Effector memory CD4-positive, alpha-beta T cell (primary cell): Measurements from ENCODE around the gene AK5.

Experiments
- DNase-seq, 3 donors: peaks; one replicate each; pipeline ENCODE4 v3.0.0-alpha.2; 2020
- H3K27ac ChIP-seq: 2 replicates; pipeline ENCODE4 v1.7.0; 2013; ENCODE audit warnings: mild to moderate bottlenecking, low read length, moderate library complexity; ENCODE audit not compliant: insufficient read depth, poor library complexity, severe bottlenecking
- H3K27me3 ChIP-seq: replicated peaks from 2 replicates; pipeline ENCODE4 v1.7.0; 2013; ENCODE audit warnings: mild to moderate bottlenecking, low read length; ENCODE audit not compliant: insufficient read depth, control insufficient read depth, poor library complexity, severe bottlenecking
- H3K36me3 ChIP-seq: 2 replicates; pipeline ENCODE4 v1.7.0; 2013; ENCODE audit warnings: mild to moderate bottlenecking, low read length, moderate library complexity; ENCODE audit not compliant: control insufficient read depth, insufficient read depth
- H3K4me1 ChIP-seq: 2 replicates; pipeline ENCODE4 v1.7.0; 2013; ENCODE audit warnings: low read length, mild to moderate bottlenecking; ENCODE audit not compliant: control insufficient read depth, insufficient read depth, poor library complexity, severe bottlenecking
- H3K4me3 ChIP-seq: 2 replicates; pipeline ENCODE4 v1.7.0; 2013; ENCODE audit warnings: low read length, low read depth, mild to moderate bottlenecking; ENCODE audit not compliant: insufficient read depth, poor library complexity, severe bottlenecking
- H3K9me3 ChIP-seq: 2 replicates; pipeline ENCODE4 v1.7.0; 2013; ENCODE audit warnings: mild to moderate bottlenecking, low read length, moderate library complexity; ENCODE audit not compliant: control insufficient read depth

AK5 gene

DNA sequence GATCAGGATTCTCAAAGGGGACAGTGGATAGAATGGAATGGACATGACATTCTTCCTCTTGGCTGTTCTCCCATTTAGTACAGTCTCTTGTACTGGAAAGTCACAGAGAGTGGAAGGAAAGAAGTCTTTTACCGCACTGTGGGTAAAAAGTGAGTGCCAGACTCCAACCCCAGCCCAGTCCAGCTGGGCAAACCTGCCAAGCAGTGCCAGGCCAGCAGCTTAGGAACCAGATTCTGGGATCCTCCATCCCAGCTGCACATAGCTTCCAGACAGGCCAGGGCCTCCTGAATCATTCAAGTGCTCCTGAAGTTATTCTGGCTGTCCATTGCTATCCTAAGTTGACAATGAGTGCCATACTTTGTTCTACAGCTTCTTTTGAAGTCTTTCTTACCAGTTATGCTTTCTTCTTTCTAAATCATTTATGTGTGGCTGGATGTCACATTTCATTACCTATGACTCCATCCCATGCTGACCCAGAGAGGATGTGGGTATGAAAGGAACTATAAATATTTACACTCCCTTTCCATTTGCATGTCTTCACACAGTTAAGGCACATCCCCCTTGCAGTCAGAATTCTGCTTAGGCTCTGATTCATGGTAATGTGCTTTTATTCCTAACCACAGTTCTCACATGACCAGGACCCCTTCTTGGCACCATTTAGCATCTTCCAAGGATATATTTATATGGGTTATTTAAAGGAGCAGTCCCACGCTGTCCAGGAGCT is 88.9 kb downstream of the AK5 start:
- H3K9me3 ChIP-seq: no peaks in the 10 kb centered on the region
- no peaks in the 10 kb centered on the region for H3K27me3 ChIP-seq
- no peak overlapping the region for H3K4me3 ChIP-seq
- no peaks in the 10 kb centered on the region for H3K36me3 ChIP-seq
- no peak for DNase-seq
- no peaks in the 10 kb centered on the region for H3K4me1 ChIP-seq
- H3K27ac ChIP-seq: no peak overlapping the region

DNA sequence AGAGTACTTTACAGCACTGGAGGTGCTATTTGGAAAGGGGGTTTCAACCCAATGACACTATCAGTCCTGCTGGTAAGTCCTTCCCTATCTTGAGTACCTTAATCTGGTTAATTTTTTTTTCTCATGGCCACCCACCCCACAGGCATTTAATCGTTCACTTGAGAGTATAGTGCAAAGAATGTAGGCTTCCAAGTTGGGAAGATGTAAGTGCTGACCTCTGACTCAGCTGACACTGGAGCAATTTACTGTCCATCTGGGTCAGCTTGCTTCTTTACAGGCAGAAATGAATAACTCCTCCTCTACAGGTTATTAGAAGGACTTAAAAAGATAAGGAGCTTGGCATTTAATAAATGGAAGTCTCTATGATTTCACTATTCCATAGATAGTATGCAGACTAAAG is 89.6 kb downstream of the AK5 start:
- no peak overlapping the region for H3K4me3 ChIP-seq
- no peak overlapping the region for H3K27ac ChIP-seq
- H3K36me3 ChIP-seq: no peaks in the 10 kb centered on the region
- no peaks in the 10 kb centered on the region for H3K9me3 ChIP-seq
- DNase-seq: no peak
- no peaks in the 10 kb centered on the region for H3K4me1 ChIP-seq
- H3K27me3 ChIP-seq: no peaks in the 10 kb centered on the region

DNA sequence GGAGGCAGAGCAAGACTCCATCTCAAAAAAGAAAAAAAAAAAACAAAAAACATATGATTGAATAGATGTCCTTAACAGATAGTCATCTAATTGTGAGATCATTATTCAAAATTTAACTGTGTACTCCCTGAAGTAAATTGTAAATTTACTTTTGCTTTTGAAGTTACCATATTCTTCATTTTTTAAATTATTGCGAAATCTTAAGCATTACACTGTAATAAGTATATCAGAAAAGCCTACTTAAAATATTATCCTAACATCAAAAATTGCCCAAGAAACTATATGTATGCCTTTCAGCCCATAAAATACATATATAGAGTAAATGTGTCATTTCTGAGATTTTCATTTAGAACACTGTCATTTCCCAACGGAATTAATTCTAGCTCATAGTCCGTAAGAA is 91.9 kb downstream of the AK5 start:
- H3K27ac ChIP-seq: no peak overlapping the region
- H3K4me3 ChIP-seq: no peak overlapping the region
- H3K9me3 ChIP-seq: no peaks in the 10 kb centered on the region
- H3K4me1 ChIP-seq: no peaks in the 10 kb centered on the region
- no peaks in the 10 kb centered on the region for H3K36me3 ChIP-seq
- no peak for DNase-seq
- no peaks in the 10 kb centered on the region for H3K27me3 ChIP-seq

DNA sequence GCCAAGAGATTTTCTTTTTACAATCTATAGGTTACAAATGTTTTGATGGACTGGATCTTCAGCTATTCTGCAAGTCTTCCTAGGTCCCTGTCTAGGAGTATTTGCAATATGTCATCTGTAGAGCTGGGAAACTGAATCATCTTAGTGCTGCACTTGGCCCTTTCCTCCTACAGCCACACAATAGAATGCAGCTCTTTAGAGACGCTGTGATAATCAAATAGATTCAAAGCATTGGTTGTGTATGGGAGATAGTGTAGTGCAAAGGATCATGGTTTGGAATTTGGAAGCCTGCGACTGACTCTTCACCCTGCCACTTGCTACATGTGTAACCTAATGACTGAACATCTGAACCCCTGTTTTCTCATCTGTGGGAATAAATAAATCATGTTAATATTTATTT is 93.7 kb downstream of the AK5 start:
- Histone ChIP-seq H3K27ac (no peak overlapping the region), H3K27me3 (no peaks in the 10 kb centered on the region), H3K36me3 (no peaks in the 10 kb centered on the region), H3K9me3 (no peaks in the 10 kb centered on the region), H3K4me3 (no peak overlapping the region), H3K4me1 (no peaks in the 10 kb centered on the region)
- no peak for DNase-seq

DNA sequence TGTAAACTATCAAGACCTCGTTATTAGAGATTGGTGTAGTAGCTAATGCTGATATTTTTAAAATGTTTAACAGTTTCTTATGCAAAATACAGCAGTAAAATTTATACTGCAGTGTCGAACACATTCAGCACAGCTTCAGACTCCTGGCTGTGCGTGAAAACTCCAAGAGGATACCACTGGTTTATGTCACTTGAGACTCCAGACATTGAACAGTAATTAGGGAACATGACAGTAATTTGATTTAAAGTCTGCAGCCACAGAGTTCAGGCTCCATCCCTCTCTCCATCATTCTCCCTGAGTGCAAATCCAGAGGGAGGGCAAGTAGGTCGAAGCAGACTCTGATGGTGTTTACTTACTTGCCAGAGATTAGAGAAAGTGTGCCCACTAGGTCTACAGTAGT is 94.2 kb downstream of the AK5 start:
- Histone ChIP-seq H3K4me1 (no peaks in the 10 kb centered on the region), H3K36me3 (no peaks in the 10 kb centered on the region), H3K27ac (no peak overlapping the region), H3K27me3 (no peaks in the 10 kb centered on the region), H3K9me3 (no peaks in the 10 kb centered on the region), H3K4me3 (no peak overlapping the region)
- no peak for DNase-seq

DNA sequence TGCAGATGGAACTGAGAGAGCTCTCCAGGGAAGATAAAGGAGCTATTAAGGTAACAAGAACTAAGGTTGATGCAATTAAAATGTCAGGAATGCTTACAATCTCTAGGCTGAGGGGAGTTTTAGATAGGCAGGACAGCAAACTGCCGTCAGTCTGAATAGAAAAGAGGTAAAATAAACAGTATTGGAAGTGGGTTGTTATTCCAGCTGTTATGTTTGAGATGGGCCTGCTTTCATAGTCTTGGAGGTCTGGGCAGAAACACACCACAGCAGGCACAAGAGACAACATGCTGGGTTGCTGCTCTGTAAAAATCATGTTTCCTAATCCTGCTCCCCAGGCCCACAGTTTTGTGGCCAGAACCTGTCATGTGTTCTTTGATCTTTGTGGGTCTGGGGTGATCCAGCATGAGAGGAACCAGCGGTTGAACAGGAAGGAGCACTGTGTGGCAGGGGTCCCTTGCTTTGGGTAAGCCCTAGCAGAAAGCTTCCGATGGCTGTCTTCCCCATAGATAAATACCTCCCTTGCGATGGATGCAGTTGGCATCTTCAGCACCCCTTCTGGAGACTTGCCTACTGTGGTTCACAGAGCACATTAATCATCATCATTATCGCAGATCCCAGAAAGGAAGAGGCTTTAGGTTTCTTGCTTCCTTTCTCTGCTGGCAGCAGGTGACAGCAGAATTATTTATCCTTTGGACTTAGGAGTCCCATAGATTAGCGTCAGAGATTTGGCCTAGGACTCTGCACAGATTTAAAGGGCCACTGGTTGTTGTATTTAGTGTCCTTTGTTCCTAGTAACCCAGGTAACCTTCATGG is 97.1 kb downstream of the AK5 start:
- Histone ChIP-seq H3K4me1 (no peaks in the 10 kb centered on the region), H3K9me3 (no peaks in the 10 kb centered on the region), H3K4me3 (no peak overlapping the region), H3K27me3 (no peaks in the 10 kb centered on the region), H3K27ac (no peak overlapping the region), H3K36me3 (no peaks in the 10 kb centered on the region)
- no peak for DNase-seq

DNA sequence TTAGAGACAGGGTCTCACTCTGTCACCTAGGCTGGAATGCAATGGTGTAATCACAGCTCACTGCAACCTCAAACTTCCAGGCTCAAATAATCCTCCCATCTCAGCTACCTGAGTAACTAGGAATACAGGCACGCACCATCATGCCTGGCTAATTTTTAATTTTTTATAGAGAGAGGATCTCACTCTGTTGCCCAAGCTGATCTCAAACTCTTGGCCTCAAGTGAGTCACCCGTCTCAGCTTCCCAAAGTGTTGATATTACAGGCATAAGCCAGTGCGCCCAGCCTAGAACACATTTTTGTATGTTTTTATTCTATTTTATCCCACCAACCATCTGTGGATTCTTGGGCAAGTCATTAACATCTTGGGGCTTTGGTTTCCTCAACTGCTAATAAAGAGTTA is 100.5 kb downstream of the AK5 start:
- H3K4me1 ChIP-seq: no peaks in the 10 kb centered on the region
- H3K27ac ChIP-seq: no peak overlapping the region
- H3K9me3 ChIP-seq: no peaks in the 10 kb centered on the region

DNA sequence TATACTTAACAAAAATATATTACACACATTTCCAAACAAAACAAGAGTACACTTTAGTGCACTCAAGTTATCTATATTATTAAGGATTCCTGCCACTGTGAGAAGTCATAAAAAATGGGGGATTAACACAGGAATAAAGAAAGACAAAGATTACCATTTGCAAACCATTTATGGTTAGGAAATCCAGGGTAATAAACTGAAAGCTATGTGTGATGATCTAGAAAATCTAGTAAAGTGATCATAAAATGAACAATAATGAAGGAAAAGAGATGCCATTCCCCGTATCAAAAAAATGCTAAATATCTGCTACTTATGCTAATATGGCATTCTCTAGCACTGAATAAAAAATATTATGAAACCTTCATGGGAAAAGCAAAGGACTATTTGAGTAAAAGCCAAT is 101.4 kb downstream of the AK5 start:
- no peaks in the 10 kb centered on the region for H3K9me3 ChIP-seq
- H3K36me3 ChIP-seq: no peaks in the 10 kb centered on the region
- H3K4me3 ChIP-seq: no peak overlapping the region
- H3K4me1 ChIP-seq: no peaks in the 10 kb centered on the region
- H3K27ac ChIP-seq: no peak overlapping the region
- H3K27me3 ChIP-seq: no peaks in the 10 kb centered on the region
- DNase-seq: no peak

More for the DNA sequence above, 100.5 kb downstream of the AK5 start:
- Histone ChIP-seq H3K36me3 (no peaks in the 10 kb centered on the region), H3K4me3 (no peak overlapping the region), H3K27me3 (no peaks in the 10 kb centered on the region)
- DNase-seq: no peak

DNA sequence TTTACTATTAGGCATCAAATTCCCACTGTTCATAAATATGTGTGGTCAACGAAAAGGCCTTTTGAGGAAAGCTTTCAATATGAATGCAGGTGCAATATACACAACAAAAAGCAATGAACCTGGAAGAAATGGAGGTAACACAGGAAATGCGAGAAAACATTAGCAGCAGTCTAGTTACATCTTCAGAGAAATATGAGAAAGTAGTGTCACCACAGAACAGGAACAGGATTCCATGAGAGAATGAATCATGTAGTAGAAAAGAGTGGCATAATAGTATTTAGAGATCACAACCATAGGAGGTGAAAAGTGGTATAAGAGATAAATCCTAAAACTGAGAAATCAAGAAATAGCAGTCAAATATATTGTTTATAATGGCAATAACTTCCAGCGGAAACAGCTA is 103.7 kb downstream of the AK5 start:
- H3K4me3 ChIP-seq: no peak overlapping the region
- no peak overlapping the region for H3K27ac ChIP-seq
- DNase-seq: no peak
- H3K27me3 ChIP-seq: no peaks in the 10 kb centered on the region
- no peaks in the 10 kb centered on the region for H3K4me1 ChIP-seq
- H3K36me3 ChIP-seq: no peaks in the 10 kb centered on the region
- no peaks in the 10 kb centered on the region for H3K9me3 ChIP-seq

DNA sequence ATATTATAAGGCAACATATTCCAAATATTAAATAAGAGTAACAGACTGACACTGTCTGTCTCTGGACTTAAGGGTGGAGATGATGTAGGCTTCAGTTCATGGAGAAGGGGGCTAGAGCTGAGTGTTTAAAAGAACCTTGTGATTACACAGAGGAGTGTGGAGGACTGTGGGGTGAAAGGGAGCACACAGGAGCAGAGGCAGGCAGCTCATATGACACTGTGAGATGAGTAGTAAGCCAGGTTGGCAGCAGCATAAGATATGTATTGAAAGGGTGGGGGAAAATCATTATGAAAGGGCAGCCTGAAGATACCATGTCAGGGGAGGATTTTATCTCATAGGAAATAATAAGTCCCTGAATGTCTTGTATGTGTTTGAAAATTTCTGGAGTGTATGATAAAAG is 104.5 kb downstream of the AK5 start:
- DNase-seq: no peak
- H3K36me3 ChIP-seq: no peaks in the 10 kb centered on the region
- no peaks in the 10 kb centered on the region for H3K4me1 ChIP-seq
- no peaks in the 10 kb centered on the region for H3K9me3 ChIP-seq
- no peak overlapping the region for H3K27ac ChIP-seq
- H3K4me3 ChIP-seq: no peak overlapping the region
- no peaks in the 10 kb centered on the region for H3K27me3 ChIP-seq
